Epithelial cell of proximal tubule (primary cell): Measurements from ENCODE around the gene RENBP. TPM values are rescaled to one million over a fixed set of nuclear protein-coding genes. Genes with fewer than 3 reads are reported as not detected.

Source experiments
- DNase-seq: peaks from one replicate; pipeline ENCODE4 v3.0.0-alpha.2; 2011; ENCODE audit warnings: low read depth
- H3K4me3 ChIP-seq: 2 replicates; pipeline ENCODE4 v1.5.1; 2011; ENCODE audit warnings: low read depth, mild to moderate bottlenecking, low read length
- CTCF ChIP-seq: conservative IDR thresholded peaks from 2 replicates; pipeline ENCODE4 v1.5.1; 2012; ENCODE audit warnings: low read depth, mild to moderate bottlenecking, low read length
- total RNA-seq: library from RNA; depleted of rRNA; stranded (reverse); fragments of >200 nt; gene quantifications from 2 replicates; pipeline ENCODE4 v1.2.3, GENCODE V29; 2015

The RENBP gene
- total RNA-seq, 1 donor from 2014 or later: 0.92 TPM

- no peak overlapping the region for H3K4me3 ChIP-seq
- no peak for TF ChIP-seq CTCF
- DNase-seq: no peak
These were observed 9.6 kb upstream of the RENBP start for GRCh38 chrX:153953892-153954557.

GRCh38 chrX:153953342-153953830 lies 8.9 kb upstream of the RENBP start:
- no peak overlapping the region for H3K4me3 ChIP-seq
- DNase-seq: no peak
- peak; percentile 73 for TF ChIP-seq CTCF

GRCh38 chrX:153952373-153953026 lies 8.1 kb upstream of the RENBP start:
- no peak overlapping the region for H3K4me3 ChIP-seq
- no peak for DNase-seq
- no peak for TF ChIP-seq CTCF

- DNase-seq: no peak
- no peak for TF ChIP-seq CTCF
These were observed 7.4 kb upstream of the RENBP start for GRCh38 chrX:153951683-153952372.

GRCh38 chrX:153950127-153950526 lies 5.7 kb upstream of the RENBP start:
- DNase-seq: no peak
- H3K4me3 ChIP-seq: no peak overlapping the region
- no peak for TF ChIP-seq CTCF

More at GRCh38 chrX:153951683-153952372, 7.4 kb upstream of the RENBP start:
- no peak overlapping the region for H3K4me3 ChIP-seq

GRCh38 chrX:153948847-153949805 lies 4.7 kb upstream of the RENBP start:
- H3K4me3 ChIP-seq: no peak overlapping the region
- no peak for DNase-seq
- no peak for TF ChIP-seq CTCF
